ENCODE results near the gene TNFAIP8.

DNA sequence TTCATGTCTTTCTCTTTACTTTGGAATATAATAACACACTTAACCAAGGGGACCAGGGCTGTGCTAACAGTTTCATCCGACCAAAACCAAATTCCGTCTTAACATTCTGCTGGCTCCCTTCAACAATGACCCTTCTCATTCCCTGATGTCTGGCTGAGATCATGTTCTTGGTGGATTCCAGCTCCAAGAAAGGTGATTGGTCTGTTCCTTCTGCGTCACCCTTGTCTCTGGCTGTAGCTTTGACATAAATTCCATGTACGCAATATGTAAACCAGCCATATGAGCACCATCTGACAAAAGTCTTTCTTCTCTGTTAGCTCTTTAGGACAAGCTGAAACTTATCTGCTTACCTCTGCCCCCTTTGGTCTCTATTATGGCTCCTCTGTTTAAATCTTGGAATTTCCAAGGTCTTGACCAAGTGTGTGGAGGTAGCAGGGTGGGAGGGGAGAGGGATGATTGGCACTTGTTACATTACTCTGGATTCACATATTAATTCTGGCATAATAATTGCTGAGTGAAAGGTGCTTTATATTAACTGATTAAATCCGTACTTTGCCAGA lies 50.8 kb downstream of the TNFAIP8 start:
- TF ChIP-seq TAF1 (IDR thresholded peaks at IDR 0.05; ENCODE audit: borderline replicate concordance, low read depth, low read length) (no peak), POLR2AphosphoS5 (IDR thresholded peaks at IDR 0.05; ENCODE audit: low read depth, low read length) (no peak)
